Spinal cord (tissue), 10 donors: ENCODE results near the gene RBPMS2. TPM values are rescaled to one million over a fixed set of nuclear protein-coding genes. Genes with fewer than 3 reads are reported as not detected.

Source experiments
- DNase-seq, 6 donors: peaks; one replicate each; pipeline versions ENCODE4 v3.0.0 to v3.0.0-alpha.2; 2013 to 2015; ENCODE audit warnings: low spot score in 6 of 6, low read depth in 4 of 6
- H3K27ac ChIP-seq: one replicate; pipeline ENCODE4 v1.5.1; 2013; ENCODE audit warnings: low read depth, low read length, control low read depth
- H3K27me3 ChIP-seq: one replicate; pipeline ENCODE4 v1.6.1; 2013; ENCODE audit warnings: low read length; ENCODE audit not compliant: control insufficient read depth, insufficient read depth
- H3K36me3 ChIP-seq: one replicate; pipeline ENCODE4 v1.6.1; 2013; ENCODE audit warnings: low read length; ENCODE audit not compliant: control insufficient read depth, insufficient read depth
- H3K4me1 ChIP-seq: one replicate; pipeline ENCODE4 v1.6.1; 2013; ENCODE audit warnings: low read length; ENCODE audit not compliant: control insufficient read depth, insufficient read depth
- H3K4me3 ChIP-seq: one replicate; pipeline ENCODE4 v1.5.1; 2013; ENCODE audit warnings: low read depth, low read length, control low read depth
- H3K9me3 ChIP-seq: one replicate; pipeline ENCODE4 v1.6.1; 2013; ENCODE audit warnings: low read length; ENCODE audit not compliant: control insufficient read depth, insufficient read depth
- WGBS: methylation state at CpG from one replicate; pipeline ENCODE4 v1.1.5; 2013; ENCODE audit warnings: missing lambda C conversion rate; ENCODE audit not compliant: insufficient coverage; 5-methylcytosine and 5-hydroxymethylcytosine counted together
- polyA plus RNA-seq, 2 donors: library from polyadenylated mRNA; unstranded; fragments of 120-200 nt; gene quantifications; one replicate each; pipeline ENCODE4 v1.2.1, GENCODE V29; 2013; ENCODE audit not compliant: insufficient read length in 2 of 2
- total RNA-seq, 2 donors: library from RNA; depleted of rRNA in 1 of 2; stranded (reverse); fragments of 120-200 nt in 1 of 2; fragments of >200 nt in 1 of 2; gene quantifications; one replicate each; pipeline versions ENCODE4 v1.2.3 to v1.2.4, GENCODE V29; 2013 to 2014
- donor health status: healthy.

Gene RBPMS2
- total and polyA plus RNA-seq, 4 donors, result 0.30 to 6.3 (median 2.6) TPM

DNA sequence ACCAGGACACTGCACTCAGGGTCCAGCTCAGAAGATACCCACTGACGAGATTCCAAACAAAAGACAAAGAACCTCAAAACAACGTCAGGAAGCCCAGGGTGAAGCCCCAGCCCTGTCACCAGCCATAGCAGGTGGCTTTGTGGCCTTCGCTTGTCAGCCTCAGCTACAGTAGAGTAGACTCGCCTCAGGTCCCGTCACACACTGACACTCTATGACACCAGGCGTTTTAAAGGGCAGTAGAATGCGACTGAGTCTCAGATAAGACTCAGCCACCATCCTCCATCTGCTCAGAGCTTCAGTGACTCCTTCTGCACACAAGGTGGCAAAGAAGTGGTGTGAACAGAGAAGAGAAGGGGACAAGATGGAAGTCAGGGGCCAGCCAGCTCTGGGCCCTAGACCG is 12.8 kb downstream of the RBPMS2 start:
- no peaks in the 10 kb centered on the region for H3K27me3 ChIP-seq
- no peaks in the 10 kb centered on the region for H3K9me3 ChIP-seq
- H3K4me1 ChIP-seq, result no peaks in the 10 kb centered on the region
- no peak overlapping the region for H3K4me3 ChIP-seq
- no peak overlapping the region for H3K27ac ChIP-seq
- whole genome bisulfite sequencing, result 92% methylated on average over 6 of the region's 8 CpGs
- H3K36me3 ChIP-seq, result no peaks in the 10 kb centered on the region
- no peak for DNase-seq

DNA sequence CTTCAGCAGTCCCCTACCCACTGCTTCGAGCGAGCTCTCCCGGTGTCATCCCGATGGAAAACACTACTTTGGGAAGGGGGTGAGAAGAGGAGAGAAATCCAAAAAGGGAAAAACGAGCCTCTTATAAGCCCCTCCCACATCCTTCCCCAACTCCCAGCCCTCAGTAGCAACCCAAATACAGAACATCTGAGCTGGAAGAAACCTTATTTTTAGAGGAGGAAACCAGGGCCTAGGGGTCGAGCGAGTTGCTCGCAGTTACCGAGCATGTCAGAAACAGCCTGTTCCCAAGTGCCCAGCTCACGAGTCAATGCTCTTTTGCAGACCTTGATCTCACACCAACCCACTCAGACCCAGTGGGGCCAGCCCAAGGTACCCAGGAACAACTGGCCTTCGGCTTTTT is 14.2 kb downstream of the RBPMS2 start:
- Histone ChIP-seq H3K4me3 (no peak overlapping the region), H3K36me3 (no peaks in the 10 kb centered on the region), H3K9me3 (no peaks in the 10 kb centered on the region), H3K4me1 (no peaks in the 10 kb centered on the region), H3K27ac (no peak overlapping the region), H3K27me3 (no peaks in the 10 kb centered on the region)
- WGBS, result 78% methylated on average over 6 of the region's 11 CpGs
- DNase-seq, result no peak

DNA sequence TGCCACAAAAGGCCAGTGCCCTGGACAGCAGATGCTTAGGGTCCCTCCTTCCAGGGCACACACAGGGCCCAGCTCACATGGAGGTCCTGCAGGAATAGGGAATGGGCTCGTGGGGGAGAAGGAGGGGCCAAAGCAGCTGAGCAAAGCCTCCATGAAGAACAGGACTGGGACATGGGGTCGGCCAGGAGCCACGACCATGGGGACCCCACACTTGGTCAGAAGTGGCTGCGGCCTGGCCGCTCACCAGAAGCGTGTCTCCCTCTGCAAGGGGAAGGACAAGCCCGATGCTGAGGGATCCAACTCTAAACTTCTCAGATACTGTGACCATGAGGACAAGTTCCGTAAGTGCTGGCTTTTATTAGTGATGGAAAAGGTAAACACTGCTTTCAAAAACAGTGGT is 15.3 kb downstream of the RBPMS2 start:
- WGBS, result 94% methylated on average over 7 of the region's 8 CpGs
- H3K4me3 ChIP-seq, result no peak overlapping the region

DNA sequence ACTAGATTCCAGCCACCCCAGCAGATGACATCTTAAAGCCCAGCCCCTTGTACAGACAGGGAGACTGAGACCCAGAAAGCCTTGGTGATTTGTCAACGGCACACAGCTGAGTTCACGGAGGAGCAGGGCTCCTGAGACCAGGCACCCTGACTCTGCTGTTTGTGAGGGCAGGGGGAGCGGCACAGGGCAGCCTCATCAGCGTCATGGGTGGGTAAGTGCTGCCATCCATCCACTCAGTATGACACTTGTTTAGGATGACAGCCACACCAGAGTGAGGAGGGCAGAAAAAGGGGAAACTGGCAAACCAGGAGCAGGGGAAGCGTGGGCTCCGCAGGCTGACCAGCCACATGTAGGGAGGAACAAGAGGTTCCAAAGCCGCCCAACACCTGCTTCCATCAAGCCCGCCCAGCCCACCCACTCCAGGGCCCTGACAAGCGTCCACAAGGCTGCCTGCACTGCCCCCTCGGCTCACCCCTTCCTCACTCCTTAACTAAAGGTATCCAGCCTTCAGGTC is 19.9 kb downstream of the RBPMS2 start:
- WGBS, result 94% methylated on average over 7 of the region's 10 CpGs

More for the DNA sequence above, 15.3 kb downstream of the RBPMS2 start:
- H3K27me3 ChIP-seq, result no peaks in the 10 kb centered on the region
- H3K36me3 ChIP-seq, result no peaks in the 10 kb centered on the region
- DNase-seq, result no peak
- no peaks in the 10 kb centered on the region for H3K9me3 ChIP-seq
- no peak overlapping the region for H3K27ac ChIP-seq
- H3K4me1 ChIP-seq, result no peaks in the 10 kb centered on the region

GRCh38 chr15:64754663-64755426 is 20.5 kb downstream of the RBPMS2 start:
- Histone ChIP-seq H3K4me3 (no peak overlapping the region), H3K27ac (no peak overlapping the region), H3K27me3 (no peaks in the 10 kb centered on the region), H3K36me3 (no peaks in the 10 kb centered on the region), H3K9me3 (no peaks in the 10 kb centered on the region), H3K4me1 (peaks cover 7% of the 10 kb centered on the region)
- DNase-seq, result no peak
- WGBS, result 79% methylated on average over 11 of the region's 14 CpGs

More for the DNA sequence above, 19.9 kb downstream of the RBPMS2 start:
- no peak for DNase-seq
- Histone ChIP-seq H3K4me1 (peaks cover 4% of the 10 kb centered on the region), H3K27me3 (no peaks in the 10 kb centered on the region), H3K36me3 (no peaks in the 10 kb centered on the region), H3K4me3 (no peak overlapping the region), H3K9me3 (no peaks in the 10 kb centered on the region), H3K27ac (no peak overlapping the region)

DNA sequence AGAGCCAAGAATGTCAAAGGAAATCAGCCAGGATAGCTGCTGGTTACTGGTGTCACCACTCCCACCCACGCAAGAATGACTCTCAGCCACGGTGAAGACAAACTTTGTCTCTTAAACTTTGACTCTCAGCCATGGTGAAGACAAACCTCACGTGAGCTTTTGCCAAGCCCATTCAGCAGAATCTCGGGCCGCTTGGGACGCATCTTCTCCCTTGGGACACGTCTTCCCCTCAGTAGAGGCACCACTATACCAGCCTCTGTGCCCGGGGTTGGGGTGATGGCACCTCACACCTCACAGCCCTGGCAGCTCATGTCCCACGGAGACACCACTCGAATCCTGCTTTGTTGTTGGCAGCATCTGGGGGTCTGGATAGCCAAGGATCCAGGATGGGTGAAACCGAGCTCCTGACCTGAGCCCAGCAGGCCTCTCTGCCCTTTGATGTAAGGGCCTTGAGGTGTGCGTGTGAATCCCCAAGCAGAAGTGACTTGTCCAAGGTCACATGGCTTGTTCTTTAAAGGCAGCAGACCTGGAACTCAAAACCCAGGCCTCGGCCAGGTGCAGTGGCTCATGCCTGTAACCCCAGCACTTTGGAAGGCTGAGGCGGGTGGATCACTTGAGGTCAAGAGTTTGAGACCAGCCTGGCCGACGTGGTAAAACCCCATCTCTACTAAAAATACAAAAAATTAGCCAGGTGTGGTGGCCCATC is 21.8 kb downstream of the RBPMS2 start:
- H3K27ac ChIP-seq, result no peak overlapping the region

DNA sequence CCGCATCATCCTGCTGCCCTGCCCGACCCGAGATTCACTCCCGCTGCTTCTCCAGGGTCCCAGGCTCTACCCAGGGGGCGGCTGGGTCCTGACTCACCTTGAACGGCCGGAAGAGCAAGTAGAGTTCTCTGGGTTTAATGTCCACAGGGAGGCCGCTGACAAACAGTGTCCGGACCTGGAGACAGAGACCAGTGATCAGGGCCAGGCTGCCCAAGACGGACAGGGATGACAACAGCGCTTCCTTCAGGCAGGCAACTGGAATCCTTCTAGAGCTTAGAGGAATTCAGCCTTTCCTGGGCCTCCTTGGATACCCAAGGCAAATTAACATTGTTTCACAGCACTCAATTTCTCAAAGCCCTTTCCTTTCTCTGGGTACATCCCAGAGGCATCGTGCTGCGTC is 23.9 kb downstream of the RBPMS2 start:
- H3K4me1 ChIP-seq, result peaks cover 14% of the 10 kb centered on the region
- H3K27me3 ChIP-seq, result no peaks in the 10 kb centered on the region
- DNase-seq, result no peak
- no peaks in the 10 kb centered on the region for H3K9me3 ChIP-seq
- H3K4me3 ChIP-seq, result no peak overlapping the region
- H3K27ac ChIP-seq, result no peak overlapping the region
- 88% methylated on average over 13 of the region's 13 CpGs for WGBS
- H3K36me3 ChIP-seq, result peaks cover 9% of the 10 kb centered on the region

More for the DNA sequence above, 21.8 kb downstream of the RBPMS2 start:
- DNase-seq, result no peak
- no peak overlapping the region for H3K4me3 ChIP-seq
- WGBS, result 94% methylated on average over 13 of the region's 16 CpGs
- no peaks in the 10 kb centered on the region for H3K27me3 ChIP-seq
- H3K36me3 ChIP-seq, result no peaks in the 10 kb centered on the region
- no peaks in the 10 kb centered on the region for H3K9me3 ChIP-seq
- H3K4me1 ChIP-seq, result peaks cover 14% of the 10 kb centered on the region

DNA sequence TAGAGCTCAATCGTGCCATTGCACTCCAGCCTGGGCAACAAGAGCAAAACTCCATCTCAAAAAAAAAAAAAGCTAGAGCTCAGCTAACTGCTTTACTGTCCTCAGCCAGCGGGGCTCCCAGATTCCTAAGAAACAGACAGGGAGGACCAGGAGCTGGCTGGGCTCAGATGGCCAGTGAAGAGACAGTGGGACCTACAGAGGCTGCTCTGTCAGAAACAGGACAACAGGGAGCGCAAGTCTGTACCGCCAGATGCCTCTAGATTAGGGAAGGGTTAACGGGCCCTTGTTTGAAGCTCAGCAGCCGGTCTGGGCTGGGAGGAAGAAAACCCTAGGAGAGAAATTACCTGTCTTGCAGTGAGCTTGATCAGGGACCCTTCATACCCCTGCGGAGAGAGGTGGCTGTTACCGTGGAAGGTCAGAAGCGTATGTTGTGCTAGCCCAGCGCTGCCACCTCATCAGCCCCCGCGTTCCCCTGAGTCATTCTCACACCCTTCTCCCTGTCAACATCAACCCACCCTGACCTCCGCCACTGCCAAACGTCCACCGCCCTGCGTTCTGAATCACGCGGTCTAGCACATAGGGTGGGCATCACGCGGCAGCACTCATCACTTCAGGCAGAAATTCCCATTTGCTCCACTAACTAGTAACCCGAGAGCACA is 25.3 kb downstream of the RBPMS2 start:
- DNase-seq, result peak in 2 of 6 donors; percentile 13 to 20
- no peak overlapping the region for H3K4me3 ChIP-seq
- H3K27ac ChIP-seq, result no peak overlapping the region
- H3K9me3 ChIP-seq, result no peaks in the 10 kb centered on the region
- peaks cover 14% of the 10 kb centered on the region for H3K4me1 ChIP-seq
- H3K27me3 ChIP-seq, result no peaks in the 10 kb centered on the region
- H3K36me3 ChIP-seq, result peaks cover 9% of the 10 kb centered on the region
- 60% methylated on average over 20 of the region's 21 CpGs for WGBS

GRCh38 chr15:64749167-64749566 is 26.2 kb downstream of the RBPMS2 start:
- 52% methylated on average over 8 of the region's 11 CpGs for whole genome bisulfite sequencing
- no peak overlapping the region for H3K4me3 ChIP-seq
- H3K4me1 ChIP-seq, result peaks cover 14% of the 10 kb centered on the region
- no peaks in the 10 kb centered on the region for H3K27me3 ChIP-seq
- H3K27ac ChIP-seq, result no peak overlapping the region
- peaks cover 9% of the 10 kb centered on the region for H3K36me3 ChIP-seq
- peak in 2 of 6 donors; percentile 14 to 25 for DNase-seq
- H3K9me3 ChIP-seq, result no peaks in the 10 kb centered on the region
